RPMI7951 (cell line): ENCODE data around the gene SOS1. TPM values are rescaled to one million over a fixed set of nuclear protein-coding genes. Genes with fewer than 3 reads are reported as not detected.
A peak's percentile ranks its signal among the peaks of the same experiment; 100 is the strongest.
"Not testable (repeated sequence)": the region's sequence is repeated elsewhere in the genome, so short reads cannot be mapped to it uniquely, and the experiment has no call there.

Experiments
- DNase-seq: peaks from one replicate; pipeline ENCODE4 v3.0.0-alpha.2; 2012; ENCODE audit warnings: low read depth
- total RNA-seq: library from RNA; depleted of rRNA; stranded (reverse); fragments of >200 nt; shearing (Covaris generic); gene quantifications from 2 replicates; pipeline ENCODE4 v1.2.3, GENCODE V29; 2014; rRNA removed

Gene SOS1
- total RNA-seq = 11.9 and 17.8 TPM in 2 replicates

GRCh38 chr2:39120771-39121522 is at the start of gene SOS1:
SOS1 (minus strand) TSS chr2:39121051; CDS start chr2:39120422, 629 bp downstream.
- DNase-seq = peak; percentile 92

GRCh38 chr2:39164089-39164488 is 43.2 kb upstream of the SOS1 start:
- DNase-seq = no peak

- no peak for DNase-seq
Measured at GRCh38 chr2:39160982-39161381, 40.1 kb upstream of the SOS1 start.

GRCh38 chr2:39159283-39159682 is 38.4 kb upstream of the SOS1 start:
- no peak for DNase-seq

- DNase-seq = no peak
Measured at GRCh38 chr2:39158351-39158750, 37.5 kb upstream of the SOS1 start.

GRCh38 chr2:39156846-39157245 is 36.0 kb upstream of the SOS1 start:
- DNase-seq = no peak

GRCh38 chr2:39156107-39156506 is 35.3 kb upstream of the SOS1 start:
- DNase-seq = no peak

- not testable (repeated sequence) for DNase-seq
Measured at GRCh38 chr2:39155573-39155972, 34.7 kb upstream of the SOS1 start.

- no peak for DNase-seq
Measured at GRCh38 chr2:39154944-39155343, 34.1 kb upstream of the SOS1 start.

GRCh38 chr2:39153312-39153711 is 32.5 kb upstream of the SOS1 start:
- no peak for DNase-seq

- no peak for DNase-seq
Measured at GRCh38 chr2:39152504-39152903, 31.7 kb upstream of the SOS1 start.

GRCh38 chr2:39150890-39151497 is 30.1 kb upstream of the SOS1 start:
- no peak for DNase-seq

- no peak for DNase-seq
Measured at GRCh38 chr2:39150102-39150562, 29.3 kb upstream of the SOS1 start.

- no peak for DNase-seq
Measured at GRCh38 chr2:39146630-39147029, 25.8 kb upstream of the SOS1 start.

- no peak for DNase-seq
Measured at GRCh38 chr2:39145906-39146421, 25.1 kb upstream of the SOS1 start.

- DNase-seq = no peak
Measured at GRCh38 chr2:39144416-39144815, 23.6 kb upstream of the SOS1 start.

- DNase-seq = no peak
Measured at GRCh38 chr2:39142904-39143605, 22.2 kb upstream of the SOS1 start.

GRCh38 chr2:39141334-39142271 is 20.8 kb upstream of the SOS1 start:
- DNase-seq = no peak

- DNase-seq = not testable (repeated sequence)
Measured at GRCh38 chr2:39140948-39141333, 20.1 kb upstream of the SOS1 start.

- no peak for DNase-seq
Measured at GRCh38 chr2:39140322-39140847, 19.5 kb upstream of the SOS1 start.
